MV-4-11 (cell line): ENCODE measurements around the gene ADAMTS17.
"Not testable (repeated sequence)": the region's sequence is repeated elsewhere in the genome, so short reads cannot be mapped to it uniquely, and the experiment has no call there.

Experiments used
- DNase-seq: peaks from one replicate; lab custom pipeline; 2025; lab: John Stamatoyannopoulos, UW

ADAMTS17 gene

DNA sequence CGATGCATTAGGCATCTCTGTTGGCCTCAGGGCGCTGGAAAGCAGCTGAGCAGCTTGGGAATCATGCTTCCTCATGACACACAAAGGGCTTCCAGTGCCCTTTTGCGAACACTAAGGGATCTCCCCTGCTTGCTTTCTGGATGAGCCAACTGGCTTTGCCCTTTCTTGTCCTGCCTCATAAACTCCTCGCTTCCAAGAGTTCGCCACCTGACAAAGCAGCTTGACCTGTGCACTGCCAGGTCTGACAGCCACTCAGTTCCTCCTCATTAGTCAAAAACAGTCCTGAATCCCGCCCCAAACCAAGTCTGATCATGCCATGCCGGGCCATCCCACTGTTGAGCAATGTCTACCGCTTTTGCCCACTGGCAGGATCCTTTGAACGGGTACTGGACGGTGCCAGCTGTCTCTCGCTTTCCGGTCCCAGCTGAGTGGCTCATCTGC is 343.1 kb downstream of the ADAMTS17 start:
- DNase-seq = no peak

DNA sequence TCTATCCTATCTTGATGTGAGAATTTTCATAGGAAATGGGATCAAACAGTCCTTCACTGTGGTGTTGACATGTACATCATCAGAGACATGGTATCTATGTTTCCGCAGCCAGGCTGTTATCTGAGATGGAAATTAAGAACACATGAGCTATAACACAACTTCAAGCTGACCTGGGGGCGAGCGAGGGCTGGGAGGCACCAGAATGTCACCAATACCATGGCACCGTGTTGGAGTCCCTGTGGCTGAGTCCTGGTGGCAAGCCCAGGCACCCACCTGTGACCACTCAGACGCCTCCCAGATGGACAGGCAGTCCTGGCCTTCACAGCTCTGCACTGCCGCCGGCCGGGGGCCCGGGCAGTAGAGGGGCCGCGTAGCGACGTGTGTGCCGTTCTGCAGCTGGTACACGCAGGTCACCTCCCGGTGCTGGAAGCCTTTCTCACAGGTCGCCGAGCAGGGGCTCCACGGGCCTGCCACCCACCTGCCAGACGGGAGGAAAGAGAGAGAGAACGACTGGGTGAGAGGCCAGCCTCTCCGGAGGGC is 344.6 kb downstream of the ADAMTS17 start:
- no peak for DNase-seq

DNA sequence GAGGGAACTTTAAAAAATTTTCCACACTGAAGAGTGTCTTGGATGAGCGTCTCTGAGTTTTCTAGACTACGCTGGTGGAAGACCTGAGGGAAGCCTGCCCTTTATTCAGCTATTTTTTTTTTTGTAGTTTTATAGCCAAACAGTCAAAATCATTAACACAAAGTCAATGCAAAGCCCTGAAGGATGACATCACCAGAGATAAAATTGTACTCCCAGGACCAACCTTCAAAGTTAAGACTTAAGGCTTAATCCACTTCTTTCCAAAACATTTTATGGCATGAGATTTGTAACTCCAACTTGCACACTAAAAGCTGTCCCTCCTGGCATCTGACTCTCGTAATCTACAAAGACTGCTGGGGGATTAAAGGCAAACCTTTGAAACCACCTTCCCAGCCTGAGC is 345.1 kb downstream of the ADAMTS17 start:
- no peak for DNase-seq

DNA sequence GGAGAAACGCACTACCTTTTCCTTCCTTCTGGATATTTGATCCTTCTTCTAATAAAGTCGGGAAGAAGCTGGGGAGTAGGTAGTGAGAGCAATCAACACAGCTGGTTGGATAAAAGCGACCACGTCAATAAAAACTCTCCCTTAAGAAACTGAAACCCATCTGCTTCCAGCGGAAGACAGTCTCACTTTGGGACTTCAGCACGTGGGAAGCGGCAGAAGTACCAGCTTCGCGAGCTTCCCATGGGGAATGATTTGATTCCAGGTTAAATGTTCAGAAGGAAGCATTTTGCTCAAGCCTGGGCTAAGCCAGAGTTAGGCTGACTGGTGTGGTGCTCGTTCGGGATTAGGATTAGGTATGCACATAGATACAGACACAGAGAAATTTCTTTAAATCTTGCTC is 346.2 kb downstream of the ADAMTS17 start:
- no peak for DNase-seq

DNA sequence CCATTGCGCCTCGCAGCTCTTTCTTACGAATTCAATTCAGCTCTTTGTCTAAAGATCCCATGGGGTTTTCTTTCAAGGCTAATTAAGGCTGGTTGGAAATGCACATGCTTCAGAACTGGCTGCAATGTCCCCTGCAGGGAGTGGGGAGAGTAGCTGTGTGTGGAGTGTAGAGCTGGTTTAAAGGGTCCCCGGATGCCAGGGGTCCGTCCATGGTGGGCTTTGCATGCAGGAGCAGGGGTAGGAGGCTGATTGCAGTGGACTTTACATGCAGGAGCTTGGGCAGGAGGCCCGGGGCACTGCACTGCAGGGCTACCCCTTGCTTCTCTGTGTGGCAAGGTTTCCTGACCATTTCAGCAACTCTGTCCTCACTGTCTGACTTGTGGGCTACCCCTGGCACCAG is 346.9 kb downstream of the ADAMTS17 start:
- DNase-seq = no peak

DNA sequence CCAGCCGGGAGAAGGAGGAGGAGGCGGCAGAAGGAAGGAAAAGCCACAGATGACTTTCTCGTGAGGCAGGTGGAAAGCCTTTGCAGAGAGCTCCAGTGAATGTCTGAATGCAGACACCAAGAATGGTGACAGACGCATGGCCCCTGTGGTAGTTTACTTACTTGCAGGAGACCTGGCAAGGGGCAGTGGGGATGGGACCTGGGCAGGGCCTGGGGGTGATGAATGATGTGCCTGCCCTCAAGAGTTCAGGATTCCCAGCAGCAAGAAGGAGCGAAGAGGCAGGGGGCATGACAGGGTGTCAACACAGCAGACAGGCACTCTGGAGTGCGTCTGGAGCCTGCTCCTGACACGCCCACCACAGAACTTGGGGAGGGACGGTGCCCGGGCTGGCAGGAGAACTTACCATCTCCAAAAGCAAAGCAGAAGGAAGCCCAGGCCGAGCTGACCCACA is 348.1 kb downstream of the ADAMTS17 start:
- DNase-seq = no peak

DNA sequence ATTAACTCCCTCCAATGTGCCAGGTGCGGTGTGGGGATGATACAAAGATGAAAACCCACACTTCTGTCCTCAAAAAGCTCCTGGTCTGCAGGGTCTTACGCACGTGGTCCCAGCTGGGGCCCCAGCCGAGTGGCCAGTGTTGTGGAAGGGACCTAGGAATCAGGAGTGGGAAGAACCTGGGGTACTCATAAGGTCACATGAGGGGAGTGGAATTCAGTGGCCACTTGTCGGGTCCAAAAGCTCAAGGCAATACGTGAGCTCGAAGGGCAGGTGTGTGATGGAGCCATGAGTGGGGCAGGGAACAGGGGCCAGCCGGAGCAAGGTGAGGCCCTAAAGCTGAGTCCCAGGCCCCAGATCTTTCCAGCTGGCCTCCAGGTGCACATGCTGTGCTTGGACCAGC is 348.5 kb downstream of the ADAMTS17 start:
- DNase-seq = no peak

DNA sequence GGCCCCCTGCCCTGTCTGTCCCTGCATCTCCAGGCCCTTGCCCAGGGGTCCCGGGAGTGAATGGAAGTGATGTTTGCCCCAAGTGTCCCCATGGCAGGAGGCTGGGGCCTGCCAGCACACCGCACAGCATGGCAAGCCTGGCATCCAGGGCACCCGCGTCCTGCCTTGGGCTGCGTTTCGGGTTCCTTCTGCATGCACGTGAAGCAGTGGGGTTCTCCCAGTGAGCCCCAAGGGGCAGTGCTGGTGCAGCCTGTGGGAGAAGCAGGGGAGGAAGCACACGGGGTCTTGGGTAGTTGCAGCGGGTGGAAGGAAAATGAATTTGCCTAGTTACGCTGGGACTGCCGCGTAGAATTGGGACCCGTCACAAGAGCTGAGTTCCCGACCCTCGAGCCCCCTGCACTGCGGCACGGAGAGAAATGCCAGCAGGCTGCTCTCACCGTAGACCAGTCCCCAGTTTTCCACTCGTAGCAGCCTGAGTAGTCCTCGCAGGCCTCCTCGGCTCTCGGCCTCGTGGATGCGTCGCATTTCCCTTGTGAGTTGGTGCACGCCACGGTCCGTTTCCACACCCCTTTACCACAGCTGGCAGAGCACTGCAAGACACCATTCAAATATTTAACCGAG is 349.1 kb downstream of the ADAMTS17 start:
- DNase-seq = no peak

DNA sequence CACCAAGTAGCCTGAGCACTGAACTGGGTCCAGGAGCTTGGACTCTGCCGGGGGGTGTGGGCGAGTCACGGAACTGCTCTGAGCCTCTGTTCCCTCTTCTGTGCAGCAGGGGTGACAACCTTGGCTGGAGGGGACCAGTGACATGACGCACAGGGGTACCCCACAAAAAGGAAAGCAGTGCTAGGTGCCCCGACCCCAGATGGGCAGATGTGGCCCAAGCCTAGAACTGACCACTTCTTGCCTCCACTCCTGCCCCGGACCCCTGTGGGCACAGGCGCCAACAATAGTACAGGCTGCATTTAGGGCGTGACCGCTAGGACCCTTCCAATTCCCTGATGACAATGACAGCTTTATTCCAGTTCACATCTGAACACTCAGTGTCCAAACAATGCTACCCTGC is 352.7 kb downstream of the ADAMTS17 start:
- DNase-seq = no peak

DNA sequence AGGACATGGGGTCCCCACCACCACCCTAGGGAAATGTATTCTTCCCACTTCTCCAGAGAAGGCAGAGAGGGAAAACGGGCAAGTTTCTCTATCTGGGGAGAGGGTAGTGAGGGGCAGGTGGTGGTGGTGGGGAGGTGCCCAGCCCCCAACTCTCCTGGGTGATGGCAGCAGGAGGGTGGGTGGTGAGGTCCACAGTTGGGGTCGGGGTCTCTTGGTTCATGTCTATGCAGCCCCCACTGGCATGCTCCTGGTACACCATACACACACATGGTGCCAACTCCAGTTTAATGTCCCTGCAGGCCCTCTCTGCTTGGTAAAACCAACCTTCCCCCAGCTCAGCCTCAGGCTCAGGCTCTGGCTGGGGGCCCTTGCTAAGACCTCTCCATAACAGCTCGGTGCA is 354.1 kb downstream of the ADAMTS17 start:
- no peak for DNase-seq

DNA sequence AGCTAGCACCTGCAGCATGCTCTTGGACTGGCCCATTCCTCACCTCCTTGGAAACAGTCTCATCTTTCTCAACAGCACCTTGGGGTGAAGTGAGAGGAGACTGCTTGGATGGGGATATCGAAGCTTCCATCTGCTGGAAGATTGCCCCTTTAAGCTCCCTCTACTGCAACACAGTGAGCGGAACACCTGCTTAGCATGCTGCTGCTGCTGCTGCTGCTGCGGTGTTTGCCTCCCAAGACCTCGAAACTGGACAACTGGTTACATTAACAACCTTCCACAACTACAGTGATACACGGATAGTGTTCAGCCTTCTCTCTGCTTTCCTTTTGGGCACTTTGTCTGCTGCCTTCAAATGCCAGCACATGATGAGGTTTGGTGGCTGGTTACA is 354.7 kb downstream of the ADAMTS17 start:
- no peak for DNase-seq

DNA sequence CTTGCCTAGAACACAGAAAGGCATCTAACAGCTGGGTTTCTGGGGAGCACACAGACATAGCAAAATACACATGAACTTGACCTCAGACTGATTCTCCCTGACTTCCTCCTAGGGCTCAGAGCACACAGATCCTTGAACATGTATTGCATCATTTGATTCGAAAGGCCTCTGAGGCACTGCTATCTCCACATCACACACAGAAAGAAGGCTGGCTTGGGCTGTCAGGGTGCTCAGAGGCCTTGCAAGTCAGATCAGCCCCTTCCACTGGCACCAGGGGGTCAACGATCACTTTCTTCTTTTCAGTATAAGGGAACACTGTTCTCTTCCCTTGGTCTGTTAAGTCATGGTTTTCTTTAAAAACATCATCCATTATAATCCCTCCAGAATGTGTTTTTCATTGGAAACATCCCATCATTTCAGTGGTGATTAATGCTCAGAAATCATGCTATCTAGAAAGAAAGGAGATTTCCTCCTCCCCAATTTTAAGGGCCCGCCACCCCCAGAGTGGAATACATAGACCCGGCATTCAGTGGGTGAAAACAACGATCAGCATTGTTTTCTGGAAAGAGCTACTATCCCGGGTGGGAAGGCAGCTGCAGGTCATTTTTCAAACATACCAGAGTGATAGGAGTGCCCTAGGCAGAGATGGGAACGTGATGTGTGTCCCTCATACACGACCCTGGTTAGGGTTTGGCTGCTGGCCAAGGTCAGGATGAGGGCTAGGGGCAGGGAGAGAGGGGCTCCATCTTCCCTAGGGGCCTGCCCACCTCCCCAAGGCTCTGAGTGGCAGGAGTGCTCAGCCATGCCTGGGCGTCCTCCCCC is 355.3 kb downstream of the ADAMTS17 start:
- peak; percentile 91 for DNase-seq

DNA sequence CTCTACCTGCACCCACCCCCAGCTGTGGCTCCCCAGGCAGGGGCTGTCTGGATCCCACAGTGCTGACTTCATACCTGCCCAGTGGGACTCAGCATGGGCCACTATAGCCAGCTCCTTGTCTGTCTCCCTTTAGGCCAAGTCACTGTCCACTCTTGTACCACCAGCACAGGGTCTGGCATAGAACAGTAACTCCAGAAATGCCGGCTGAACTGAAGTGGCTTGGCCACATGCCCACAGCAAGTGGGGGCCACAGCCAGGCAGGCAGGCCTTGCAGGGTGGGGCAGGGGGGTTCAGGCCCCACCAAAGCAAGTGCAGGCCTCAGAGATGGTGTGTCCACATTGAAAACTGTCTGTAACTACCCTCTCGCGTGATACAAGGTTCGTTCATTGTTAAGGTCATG is 355.9 kb downstream of the ADAMTS17 start:
- DNase-seq = no peak

DNA sequence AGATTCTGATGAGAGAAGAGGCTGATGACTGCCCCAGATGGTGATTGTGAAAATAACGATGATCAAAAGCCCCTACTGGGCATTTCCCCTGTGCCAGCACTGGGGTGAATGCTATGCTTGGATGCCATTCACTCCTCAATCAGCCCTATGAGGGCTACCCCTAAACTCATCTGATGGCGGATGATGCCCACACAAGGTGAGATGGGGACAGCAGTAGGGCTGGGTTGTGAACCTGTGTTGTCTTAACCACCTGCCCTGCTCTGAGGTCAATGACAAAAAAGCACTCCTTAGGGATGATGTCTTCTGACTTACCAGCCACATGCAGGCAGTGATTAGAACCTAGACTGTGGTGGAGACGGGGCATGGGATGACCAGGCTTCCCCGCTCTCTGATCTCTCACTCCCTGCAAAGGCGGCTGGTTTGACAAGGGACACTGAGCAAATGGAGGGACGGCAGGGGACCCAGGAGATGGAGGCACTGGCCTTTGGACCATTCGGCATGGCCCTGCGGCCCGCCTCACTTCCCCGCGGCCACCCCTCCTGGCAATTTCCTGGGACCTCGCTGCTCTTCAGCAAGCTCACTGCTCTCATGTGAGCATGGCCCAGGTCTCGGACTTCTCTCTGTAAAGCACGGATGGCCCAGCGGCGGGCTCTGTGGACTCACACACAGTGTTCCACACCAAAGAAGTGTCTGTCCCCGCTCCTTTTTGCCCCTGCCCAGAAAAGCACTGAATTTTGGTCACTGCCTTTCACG is 357.1 kb downstream of the ADAMTS17 start:
- no peak for DNase-seq

DNA sequence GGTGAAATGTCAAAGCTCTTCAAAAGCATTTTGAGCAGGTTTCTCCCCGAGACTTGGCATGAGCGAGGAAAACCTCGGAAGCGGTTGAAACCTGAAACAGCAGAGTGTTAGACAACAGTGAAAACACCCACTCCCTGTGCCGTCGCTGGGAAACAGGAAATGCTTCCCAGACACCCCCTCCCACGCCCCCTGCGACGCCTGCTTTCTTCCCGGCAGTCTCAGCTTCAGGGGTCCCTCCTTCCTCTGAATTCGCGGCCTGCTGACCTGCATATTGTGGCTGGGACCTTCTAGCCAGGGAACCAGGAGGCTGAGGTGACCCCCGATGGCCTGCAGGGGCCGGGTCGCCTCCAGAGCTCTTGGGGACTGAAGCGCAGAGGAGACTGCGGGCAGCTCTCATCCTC is 357.9 kb downstream of the ADAMTS17 start:
- DNase-seq = no peak

DNA sequence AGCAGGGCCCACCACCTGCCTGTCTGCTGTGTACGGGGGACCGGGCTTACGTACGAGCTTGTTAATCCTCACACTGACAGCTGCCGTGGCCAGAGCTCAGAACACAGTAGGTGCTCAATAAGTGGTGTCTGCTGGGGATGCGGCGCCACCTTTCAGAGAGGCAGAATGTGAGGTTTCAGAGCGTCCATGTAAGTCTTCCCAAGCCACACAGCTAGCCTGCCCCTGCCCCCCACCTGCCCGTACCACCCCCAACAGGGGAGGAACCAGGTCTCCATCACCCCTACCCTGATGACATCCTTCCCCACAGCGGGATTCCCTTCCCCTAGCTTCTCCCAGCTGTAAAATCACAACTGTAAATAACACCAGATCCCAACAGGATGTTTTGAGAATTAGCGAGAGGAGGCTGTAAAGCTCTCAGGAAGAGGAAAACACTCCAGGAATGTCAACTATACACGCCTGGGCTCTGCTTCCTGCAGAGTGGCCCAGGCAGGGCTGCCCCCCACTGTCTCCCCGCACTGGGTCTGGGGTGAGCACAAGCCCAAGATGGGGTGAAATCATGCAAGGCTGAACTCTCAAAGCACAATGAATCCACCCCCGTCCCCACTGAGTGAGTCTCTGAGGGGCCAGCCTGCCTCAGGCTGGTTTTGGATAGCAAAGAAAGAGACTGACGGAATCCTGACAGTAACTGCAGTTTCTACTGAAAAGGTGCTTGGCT is 358.4 kb downstream of the ADAMTS17 start:
- DNase-seq = no peak

DNA sequence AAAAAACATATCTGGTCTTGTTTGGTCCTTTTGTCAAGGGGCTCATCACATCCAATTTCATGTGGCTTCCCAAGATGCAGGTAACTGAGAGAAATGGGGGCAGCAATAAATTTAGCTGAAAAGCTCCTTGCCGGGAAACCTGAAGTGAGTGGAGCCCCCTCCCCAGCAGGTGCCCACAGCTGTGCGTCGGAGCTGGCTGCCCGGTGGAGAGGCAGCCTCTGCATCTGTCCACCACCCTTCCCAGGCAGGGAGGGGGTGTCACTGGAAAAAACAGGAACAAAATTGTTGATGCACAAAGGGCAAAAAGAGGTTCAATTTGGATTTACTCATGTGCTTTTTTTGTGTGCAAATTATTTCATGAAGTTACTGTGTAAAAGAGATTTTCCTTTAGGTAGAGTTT is 359.1 kb downstream of the ADAMTS17 start:
- DNase-seq = no peak

DNA sequence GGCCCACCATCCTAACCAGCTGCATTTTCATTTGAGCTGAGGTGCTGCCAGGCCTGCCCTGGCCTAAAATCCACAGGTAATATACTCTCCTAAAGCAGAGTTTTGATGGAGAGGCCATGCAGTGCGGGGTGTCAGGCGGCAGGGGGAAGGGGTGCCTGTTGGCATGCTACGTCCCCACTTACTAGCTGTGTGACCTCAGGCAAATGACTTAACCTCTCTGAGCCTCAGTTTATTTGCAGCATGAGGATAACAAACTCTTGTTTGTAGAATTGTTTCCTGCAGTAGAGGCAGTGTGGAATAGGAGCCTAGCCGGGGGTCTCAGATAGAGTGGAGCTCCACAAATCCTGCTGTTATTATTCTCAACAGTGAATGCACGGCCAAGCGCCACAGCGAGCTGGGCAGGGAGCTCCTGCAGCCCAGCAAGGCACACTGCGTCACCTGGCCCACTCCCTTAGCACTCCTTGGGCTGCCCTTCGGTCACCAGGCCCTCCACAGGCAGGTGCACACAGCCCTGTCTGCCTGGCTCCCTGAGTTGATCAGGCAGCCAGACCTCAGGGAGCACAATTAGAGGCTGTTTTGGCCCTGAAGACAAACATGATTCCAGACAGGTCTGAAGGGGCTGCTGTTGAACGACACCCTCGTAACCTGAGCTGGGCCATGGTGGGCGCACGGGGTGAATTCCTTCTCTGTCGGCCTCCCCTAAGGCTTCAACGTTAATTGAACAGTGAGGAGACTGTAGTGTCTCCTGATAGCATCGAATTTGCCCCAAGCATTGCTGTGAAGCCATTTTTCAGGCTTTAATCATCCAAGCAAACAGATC is 359.7 kb downstream of the ADAMTS17 start:
- DNase-seq = no peak

DNA sequence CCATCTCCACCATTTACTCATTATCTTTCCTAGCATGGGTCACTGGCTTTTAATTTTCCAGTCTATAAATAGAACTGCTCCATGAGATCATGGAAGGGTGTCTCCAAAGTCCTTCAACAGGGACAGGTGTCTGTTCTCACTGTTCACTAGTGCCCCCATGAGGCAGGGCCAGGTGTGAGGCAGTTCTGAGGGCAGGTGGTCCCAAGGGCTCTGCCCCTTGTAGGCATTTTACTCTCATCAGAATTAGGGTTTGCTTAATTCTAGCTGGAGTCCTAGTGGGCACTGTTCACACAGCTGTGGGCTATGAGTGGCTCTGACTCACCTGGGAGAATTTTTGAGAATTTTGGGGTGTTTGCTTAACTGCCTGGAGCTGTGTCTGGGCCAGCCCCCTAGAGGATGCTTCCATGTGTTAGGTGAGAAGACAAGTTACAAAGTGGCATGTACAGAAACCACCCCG is 360.6 kb downstream of the ADAMTS17 start:
- DNase-seq = no peak

DNA sequence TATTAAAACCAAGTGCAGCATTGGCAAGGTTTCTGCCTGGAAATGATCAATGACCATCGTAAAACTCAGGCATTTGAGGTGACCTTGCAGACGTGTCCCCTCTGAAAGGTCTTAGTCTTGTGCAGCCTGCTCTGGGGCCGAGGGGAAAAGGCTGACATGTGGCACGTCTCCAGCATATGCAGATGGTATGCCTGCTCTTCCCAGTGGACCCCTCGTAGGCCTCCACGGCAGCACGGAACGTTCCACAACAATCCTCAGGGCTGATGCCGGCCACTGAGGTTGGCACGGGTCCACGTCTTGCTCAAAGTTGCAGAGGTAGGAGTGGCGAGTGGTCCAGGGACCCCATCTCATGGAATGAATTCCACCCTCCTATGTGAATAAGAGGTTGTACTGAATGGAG is 361.0 kb downstream of the ADAMTS17 start:
- DNase-seq = no peak

DNA sequence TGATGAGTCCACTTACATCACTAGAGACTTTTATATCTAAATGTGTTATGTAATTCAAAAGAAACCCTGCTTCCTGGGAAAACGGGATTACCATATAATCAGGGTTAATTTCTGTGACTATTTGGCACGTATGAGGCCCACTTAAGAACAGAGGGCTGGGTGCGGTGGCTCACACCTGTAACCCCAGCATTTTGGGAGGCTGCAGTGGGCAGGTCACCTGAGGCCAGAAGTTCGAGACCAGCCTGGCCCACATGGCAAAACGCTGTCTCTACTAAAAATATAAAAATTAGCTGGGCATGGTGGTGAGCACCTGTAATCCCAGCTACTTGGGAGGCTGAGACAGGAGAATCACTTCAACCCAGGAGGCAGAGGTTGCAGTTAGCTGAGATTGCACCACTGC is 361.9 kb downstream of the ADAMTS17 start:
- not testable (repeated sequence) for DNase-seq
